SK-N-MC (cell line): ENCODE results near the gene PIK3CG.
"Not testable (repeated sequence)": the region's sequence is repeated elsewhere in the genome, so short reads cannot be mapped to it uniquely, and the experiment has no call there.

ENCODE experiments used
- EZH2 ChIP-seq: fragments of 200-600 bp; sonication (generic); IDR thresholded peaks from one replicate; pipeline ENCODE4 v1.6.1; 2017; ENCODE audit warnings: antibody characterized with exemption
- FOXP2 ChIP-seq: optimal IDR thresholded peaks from 2 replicates; pipeline ENCODE3; 2011; ENCODE audit warnings: mild to moderate bottlenecking, moderate library complexity; ENCODE audit not compliant: insufficient read depth; ENCODE audit errors: extremely low read length, control extremely low read depth
- POLR2AphosphoS5 ChIP-seq: IDR thresholded peaks from 2 replicates; pipeline ENCODE4 v1.6.1; 2012; ENCODE audit warnings: mild to moderate bottlenecking, low read depth, low read length, borderline replicate concordance

DNA sequence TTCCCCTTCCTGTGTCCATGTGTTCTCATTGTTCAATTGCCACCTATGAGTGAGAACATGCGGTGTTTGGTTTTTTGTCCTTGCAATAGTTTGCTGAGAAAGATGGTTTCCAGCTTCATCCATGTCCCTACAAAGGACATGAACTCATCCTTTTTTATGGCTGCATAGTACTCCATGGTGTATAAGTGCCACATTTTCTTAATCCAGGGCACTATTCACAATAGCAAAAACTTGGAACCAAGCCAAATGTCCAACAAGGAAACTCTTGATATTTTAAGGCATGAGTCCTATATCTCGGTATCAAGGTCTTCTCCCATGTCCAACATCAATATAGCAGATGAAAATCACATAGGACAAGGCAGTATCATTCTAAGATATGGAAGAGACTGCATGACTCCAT is 64.5 kb downstream of the PIK3CG start:
- not testable (repeated sequence) for TF ChIP-seq POLR2AphosphoS5, EZH2, FOXP2
